Endodermal cell (in vitro differentiated cells): ENCODE results near the gene OPN3. TPM values are rescaled to one million over a fixed set of nuclear protein-coding genes. Genes with fewer than 3 reads are reported as not detected.

Experiments
- DNase-seq: peaks from one replicate; pipeline ENCODE4 v3.0.0-alpha.2; 2017
- H3K27ac ChIP-seq: 2 replicates; pipeline ENCODE4 v1.5.1; 2013; ENCODE audit warnings: mild to moderate bottlenecking, low read depth, low read length, moderate library complexity
- H3K27me3 ChIP-seq: 2 replicates; pipeline ENCODE4 v1.6.1; 2013; ENCODE audit warnings: mild to moderate bottlenecking, low read length, moderate library complexity; ENCODE audit not compliant: insufficient read depth, control insufficient read depth, poor library complexity, severe bottlenecking
- H3K36me3 ChIP-seq: 2 replicates; pipeline ENCODE4 v1.7.0; 2013; ENCODE audit warnings: mild to moderate bottlenecking, low read length, moderate library complexity; ENCODE audit not compliant: control insufficient read depth, insufficient read depth
- H3K4me1 ChIP-seq: one replicate; pipeline ENCODE4 v1.7.0; 2013; ENCODE audit warnings: low read length; ENCODE audit not compliant: control insufficient read depth, insufficient read depth
- H3K4me3 ChIP-seq: 2 replicates; pipeline ENCODE4 v1.5.1; 2013; ENCODE audit warnings: mild to moderate bottlenecking, low read length, moderate library complexity
- H3K9ac ChIP-seq: 2 replicates; pipeline ENCODE4 v1.6.1; 2013; ENCODE audit warnings: mild to moderate bottlenecking, low read length, moderate library complexity; ENCODE audit not compliant: poor library complexity, severe bottlenecking; ENCODE audit errors: extremely low read depth
- H3K9me3 ChIP-seq: 2 replicates; pipeline ENCODE4 v1.6.1; 2013; ENCODE audit warnings: mild to moderate bottlenecking, low read length, moderate library complexity; ENCODE audit not compliant: control insufficient read depth
- H3K27ac Mint-ChIP-seq: 2 replicates; pipeline ENCODE4 v1.8.0; 2020; ENCODE audit warnings: mixed read lengths
- H3K27me3 Mint-ChIP-seq: 2 replicates; pipeline ENCODE4 v1.8.0; 2021; ENCODE audit warnings: mild to moderate bottlenecking, mixed read lengths; ENCODE audit not compliant: insufficient read depth
- H3K36me3 Mint-ChIP-seq: 2 replicates; pipeline ENCODE4 v1.8.0; 2020; ENCODE audit warnings: low read depth, mixed read lengths
- H3K4me1 Mint-ChIP-seq: 2 replicates; pipeline ENCODE4 v1.8.0; 2020; ENCODE audit warnings: mixed read lengths
- H3K4me3 Mint-ChIP-seq: 2 replicates; pipeline ENCODE4 v1.8.0; 2020; ENCODE audit warnings: mild to moderate bottlenecking, moderate library complexity, mixed read lengths
- H3K9me3 Mint-ChIP-seq: 2 replicates; pipeline ENCODE4 v1.8.0; 2020; ENCODE audit warnings: mild to moderate bottlenecking, mixed read lengths
- WGBS, 2 experiments: methylation state at CpG; one replicate each; pipeline versions ENCODE4 v1.1.5 to v1.1.7; 2013; ENCODE audit warnings: missing lambda C conversion rate in 2 of 2, mixed read lengths in 1 of 2; ENCODE audit not compliant: insufficient coverage in 1 of 2, insufficient read length in 1 of 2; 5-methylcytosine and 5-hydroxymethylcytosine counted together
- total RNA-seq, 2 donors: library from RNA; stranded (reverse); fragmentation: NEBNext Ultra II Directional in 1 of 2; extraction: Animal tissue kit (Norgen Biotek cat#: 25700) in 1 of 2; gene quantifications; 2 replicates in 1 of 2; 3 replicates in 1 of 2; pipeline ENCODE4 v1.2.1, GENCODE V29; 2021
- TF ChIP-seq, protein P1 (sequence below): fragments of 200-600 bp; sonication (generic); conservative IDR thresholded peaks from 2 replicates; pipeline ENCODE4 v1.5.0; 2021; ENCODE audit warnings: antibody characterized with exemption, mild to moderate bottlenecking

Gene OPN3
- total RNA-seq, 2 donors from 2014 or later: 9.0 to 22.5 TPM

DNA sequence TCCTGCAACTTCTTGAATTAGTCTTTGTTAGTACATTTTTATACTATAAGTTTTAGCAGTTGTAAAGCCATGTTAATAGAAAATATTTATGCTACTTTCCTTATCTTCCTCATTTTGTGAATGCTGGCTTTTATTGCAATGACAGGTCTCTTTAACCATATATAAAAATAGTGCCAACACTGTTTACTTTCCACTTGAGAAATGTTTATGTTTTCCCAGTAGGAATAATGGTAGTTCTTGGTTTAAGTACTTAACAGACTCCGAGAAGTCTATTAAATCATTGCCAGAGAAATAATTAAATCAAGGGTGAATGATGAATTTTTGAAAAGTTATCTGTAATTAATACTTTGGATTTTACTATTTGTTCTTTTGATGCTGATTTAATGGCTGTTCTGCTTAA is 9.7 kb downstream of the OPN3 start:
- H3K4me3 ChIP-seq: no peak overlapping the region
- Mint-ChIP-seq H3K4me1 (peaks cover 1% of the 10 kb centered on the region), H3K36me3 (peaks cover 26% of the 10 kb centered on the region), H3K27me3 (peaks cover 32% of the 10 kb centered on the region), H3K4me3 (no peak overlapping the region), H3K27ac (no peak overlapping the region), H3K9me3 (no peaks in the 10 kb centered on the region)
- no peak for DNase-seq
- no peak overlapping the region for H3K27ac ChIP-seq
- WGBS, 2 experiments: 100% methylated on average over 1 of the region's 1 CpG
- no peaks in the 10 kb centered on the region for H3K9me3 ChIP-seq
- no peaks in the 10 kb centered on the region for H3K4me1 ChIP-seq
- no peaks in the 10 kb centered on the region for H3K36me3 ChIP-seq
- no peak overlapping the region for H3K9ac ChIP-seq
- H3K27me3 ChIP-seq: peaks cover 39% of the 10 kb centered on the region
- TF ChIP-seq, protein P1, sequence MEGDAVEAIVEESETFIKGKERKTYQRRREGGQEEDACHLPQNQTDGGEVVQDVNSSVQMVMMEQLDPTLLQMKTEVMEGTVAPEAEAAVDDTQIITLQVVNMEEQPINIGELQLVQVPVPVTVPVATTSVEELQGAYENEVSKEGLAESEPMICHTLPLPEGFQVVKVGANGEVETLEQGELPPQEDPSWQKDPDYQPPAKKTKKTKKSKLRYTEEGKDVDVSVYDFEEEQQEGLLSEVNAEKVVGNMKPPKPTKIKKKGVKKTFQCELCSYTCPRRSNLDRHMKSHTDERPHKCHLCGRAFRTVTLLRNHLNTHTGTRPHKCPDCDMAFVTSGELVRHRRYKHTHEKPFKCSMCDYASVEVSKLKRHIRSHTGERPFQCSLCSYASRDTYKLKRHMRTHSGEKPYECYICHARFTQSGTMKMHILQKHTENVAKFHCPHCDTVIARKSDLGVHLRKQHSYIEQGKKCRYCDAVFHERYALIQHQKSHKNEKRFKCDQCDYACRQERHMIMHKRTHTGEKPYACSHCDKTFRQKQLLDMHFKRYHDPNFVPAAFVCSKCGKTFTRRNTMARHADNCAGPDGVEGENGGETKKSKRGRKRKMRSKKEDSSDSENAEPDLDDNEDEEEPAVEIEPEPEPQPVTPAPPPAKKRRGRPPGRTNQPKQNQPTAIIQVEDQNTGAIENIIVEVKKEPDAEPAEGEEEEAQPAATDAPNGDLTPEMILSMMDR: no peak

DNA sequence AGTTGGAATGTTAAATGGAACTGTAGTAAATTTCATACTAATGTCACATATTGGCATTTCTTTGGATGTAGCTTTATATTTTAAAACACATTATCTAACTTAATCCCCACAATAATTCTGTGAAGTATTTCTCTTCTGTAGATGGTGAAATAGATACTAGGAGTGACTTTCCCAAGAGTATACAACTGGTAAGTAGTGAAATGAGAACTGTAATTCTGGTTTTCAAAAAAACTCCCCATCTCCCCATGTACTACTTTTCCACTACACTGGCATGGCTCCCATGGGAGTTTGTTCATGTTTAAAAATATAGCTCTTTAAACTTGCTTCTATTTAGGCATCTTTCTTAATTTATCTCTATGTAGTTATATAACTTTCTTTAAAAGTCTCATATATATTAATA is 10.2 kb downstream of the OPN3 start:
- Histone ChIP-seq H3K9me3 (no peaks in the 10 kb centered on the region), H3K36me3 (no peaks in the 10 kb centered on the region), H3K4me1 (no peaks in the 10 kb centered on the region), H3K27ac (no peak overlapping the region), H3K27me3 (peaks cover 34% of the 10 kb centered on the region), H3K4me3 (no peak overlapping the region), H3K9ac (no peak overlapping the region)
- H3K27ac Mint-ChIP-seq: no peak overlapping the region
- H3K4me1 Mint-ChIP-seq: peaks cover 1% of the 10 kb centered on the region
- H3K9me3 Mint-ChIP-seq: no peaks in the 10 kb centered on the region
- no peak for DNase-seq
- TF ChIP-seq, protein P1: no peak
- H3K4me3 Mint-ChIP-seq: no peak overlapping the region
- peaks cover 21% of the 10 kb centered on the region for H3K36me3 Mint-ChIP-seq
- peaks cover 28% of the 10 kb centered on the region for H3K27me3 Mint-ChIP-seq

DNA sequence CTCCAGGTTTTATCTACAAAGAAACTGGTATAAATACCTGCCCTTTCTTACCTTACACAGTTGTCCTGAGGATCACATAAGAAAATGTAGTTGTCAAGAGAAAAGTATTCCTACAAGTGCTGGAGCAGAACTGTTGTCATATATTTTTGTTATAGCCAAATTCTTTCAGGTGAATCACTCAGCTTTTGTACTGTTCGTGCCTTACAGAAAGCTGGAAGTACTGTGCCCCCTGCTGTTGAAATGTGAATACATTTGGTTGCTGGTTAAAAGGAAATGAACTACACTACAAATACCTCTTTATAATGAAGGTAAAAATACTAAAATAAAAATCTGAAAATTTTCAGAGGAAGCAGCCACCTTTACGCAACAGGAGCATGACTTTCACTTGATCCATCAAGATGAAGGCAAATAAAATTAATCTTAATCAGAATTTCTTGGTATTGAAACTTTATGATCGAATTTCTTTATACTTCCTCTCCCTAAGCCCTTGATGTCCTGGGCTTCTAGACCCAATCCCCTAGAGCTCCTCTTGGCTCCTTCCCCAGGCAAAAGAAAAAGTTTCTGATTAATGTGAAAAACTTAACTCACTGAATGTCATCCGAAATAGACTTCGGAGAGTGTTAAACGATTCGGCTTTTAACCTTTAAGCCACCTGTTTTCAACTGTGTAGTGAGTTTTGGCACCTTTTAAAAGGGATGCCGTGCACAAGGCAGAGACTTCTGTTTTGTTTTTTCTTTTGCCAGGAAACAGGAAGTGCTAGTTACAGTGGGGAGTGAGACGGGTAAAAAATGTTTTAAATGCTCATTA is 12.5 kb downstream of the OPN3 start:
- H3K27me3 Mint-ChIP-seq: peaks cover 9% of the 10 kb centered on the region
- peaks cover 1% of the 10 kb centered on the region for H3K4me1 Mint-ChIP-seq
- H3K9me3 ChIP-seq: no peaks in the 10 kb centered on the region
- H3K36me3 ChIP-seq: no peaks in the 10 kb centered on the region
- no peaks in the 10 kb centered on the region for H3K4me1 ChIP-seq
- H3K9ac ChIP-seq: no peak overlapping the region
- H3K27me3 ChIP-seq: peaks cover 11% of the 10 kb centered on the region
- H3K27ac Mint-ChIP-seq: no peak overlapping the region
- TF ChIP-seq, protein P1: peak; percentile 77
- no peaks in the 10 kb centered on the region for H3K9me3 Mint-ChIP-seq
- peaks cover 8% of the 10 kb centered on the region for H3K36me3 Mint-ChIP-seq
- no peak overlapping the region for H3K27ac ChIP-seq
- no peak overlapping the region for H3K4me3 ChIP-seq
- no peak for DNase-seq
- WGBS, 2 experiments: 86 to 100% methylated on average over 4 to 9 of the region's 9 CpGs
- H3K4me3 Mint-ChIP-seq: no peak overlapping the region
